GM10248 (cell line): Measurements from ENCODE around the gene ITGB4.

ENCODE experiments used
- CTCF ChIA-PET: fragments of 300-600 bp; sonication (Branson Sonifier 250); formaldehyde crosslinking; extraction: SDS; loops from one replicate; lab custom pipeline; 2021; ENCODE audit warnings: antibody characterized with exemption; lab: Yijun Ruan, JAX
- POLR2A ChIA-PET: fragments of 350-650 bp; sonication (Branson Sonifier 250); formaldehyde crosslinking; extraction: SDS; loops from one replicate; lab custom pipeline; 2020; ENCODE audit warnings: antibody characterized with exemption; lab: Yijun Ruan, JAX
- DNase-seq: peaks from one replicate; pipeline ENCODE4 v3.0.0; 2012; ENCODE audit errors: extremely low spot score
- TF ChIP-seq, protein P1 (sequence below): IDR thresholded peaks from 2 replicates; pipeline ENCODE4 v1.5.1; 2012; ENCODE audit warnings: mild to moderate bottlenecking, low read depth; ENCODE audit errors: extremely low read depth, missing control alignments, control extremely low read depth

The ITGB4 gene

GRCh38 chr17:75694536-75694935, 26.7 kb upstream of the ITGB4 start:
- POLR2A ChIA-PET: no interaction called here
- CTCF ChIA-PET: interaction anchor here (1.4 to 27.0 kb wide), 4 partner anchors 8 to 93 kb away, joined by 6 to 424 read pairs (median 7); partner anchors contain the start of gene SMIM5
- DNase-seq: no peak
- TF ChIP-seq, protein P1, sequence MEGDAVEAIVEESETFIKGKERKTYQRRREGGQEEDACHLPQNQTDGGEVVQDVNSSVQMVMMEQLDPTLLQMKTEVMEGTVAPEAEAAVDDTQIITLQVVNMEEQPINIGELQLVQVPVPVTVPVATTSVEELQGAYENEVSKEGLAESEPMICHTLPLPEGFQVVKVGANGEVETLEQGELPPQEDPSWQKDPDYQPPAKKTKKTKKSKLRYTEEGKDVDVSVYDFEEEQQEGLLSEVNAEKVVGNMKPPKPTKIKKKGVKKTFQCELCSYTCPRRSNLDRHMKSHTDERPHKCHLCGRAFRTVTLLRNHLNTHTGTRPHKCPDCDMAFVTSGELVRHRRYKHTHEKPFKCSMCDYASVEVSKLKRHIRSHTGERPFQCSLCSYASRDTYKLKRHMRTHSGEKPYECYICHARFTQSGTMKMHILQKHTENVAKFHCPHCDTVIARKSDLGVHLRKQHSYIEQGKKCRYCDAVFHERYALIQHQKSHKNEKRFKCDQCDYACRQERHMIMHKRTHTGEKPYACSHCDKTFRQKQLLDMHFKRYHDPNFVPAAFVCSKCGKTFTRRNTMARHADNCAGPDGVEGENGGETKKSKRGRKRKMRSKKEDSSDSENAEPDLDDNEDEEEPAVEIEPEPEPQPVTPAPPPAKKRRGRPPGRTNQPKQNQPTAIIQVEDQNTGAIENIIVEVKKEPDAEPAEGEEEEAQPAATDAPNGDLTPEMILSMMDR: no peak

- no peak for DNase-seq
- ChIA-PET POLR2A (interaction anchor here (0.7 kb wide), 1 partner anchor 183 kb away, joined by 3 read pairs; the partner anchor contains the start of gene TRIM47), CTCF (interaction anchor here (1.1 to 27.0 kb wide), 5 partner anchors 9 to 94 kb away, joined by 4 to 424 read pairs (median 6); partner anchors contain the start of gene SMIM5)
- TF ChIP-seq, protein P1: no peak
Measured at GRCh38 chr17:75695141-75695829, 26.0 kb upstream of the ITGB4 start.

GRCh38 chr17:75695830-75696271, 25.4 kb upstream of the ITGB4 start:
- no peak for DNase-seq
- ChIA-PET CTCF (interaction anchor here (1.1 to 27.0 kb wide), 5 partner anchors 19 to 94 kb away, joined by 3 to 424 read pairs (median 4); partner anchors contain the start of gene SMIM5), POLR2A (interaction anchor here (0.7 kb wide), 1 partner anchor 182 kb away, joined by 3 read pairs; the partner anchor contains the start of gene TRIM47)
- TF ChIP-seq, protein P1: no peak

GRCh38 chr17:75697651-75698291, 23.5 kb upstream of the ITGB4 start:
- ChIA-PET POLR2A (no interaction called here), CTCF (interaction anchor here (0.9 to 2.2 kb wide), 3 partner anchors 22 to 65 kb away, joined by 3 to 5 read pairs (median 3); partner anchors contain the start of gene SMIM5)
- TF ChIP-seq, protein P1: no peak
- no peak for DNase-seq

DNA sequence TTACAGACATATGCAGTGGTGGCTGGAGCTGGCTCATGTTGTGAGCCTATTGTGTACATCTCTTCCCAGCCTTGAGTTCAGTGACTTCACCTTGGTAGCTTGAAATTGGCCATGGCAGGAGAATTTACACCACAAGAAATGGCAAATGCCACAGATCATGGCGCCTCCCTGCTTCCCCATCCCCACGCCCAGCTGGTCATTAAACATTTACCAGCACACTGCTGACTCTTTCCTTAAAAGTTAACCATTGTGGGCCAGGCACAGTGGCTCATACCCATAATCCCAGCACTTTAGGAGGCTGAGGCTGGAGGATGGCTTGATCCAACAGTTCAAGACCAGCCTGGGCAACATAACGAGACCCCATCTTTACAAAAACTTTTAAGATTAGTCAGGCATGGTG, 22.6 kb upstream of the ITGB4 start:
- DNase-seq: no peak
- TF ChIP-seq, protein P1: no peak
- ChIA-PET CTCF (interaction anchor here (0.8 to 2.2 kb wide), 5 partner anchors 8 to 66 kb away, joined by 3 to 5 read pairs (median 3); partner anchors contain the start of gene SMIM5), POLR2A (interaction anchor here (0.5 kb wide), 1 partner anchor 46 kb away, joined by 6 read pairs; no protein-coding TSS in a partner anchor)

DNA sequence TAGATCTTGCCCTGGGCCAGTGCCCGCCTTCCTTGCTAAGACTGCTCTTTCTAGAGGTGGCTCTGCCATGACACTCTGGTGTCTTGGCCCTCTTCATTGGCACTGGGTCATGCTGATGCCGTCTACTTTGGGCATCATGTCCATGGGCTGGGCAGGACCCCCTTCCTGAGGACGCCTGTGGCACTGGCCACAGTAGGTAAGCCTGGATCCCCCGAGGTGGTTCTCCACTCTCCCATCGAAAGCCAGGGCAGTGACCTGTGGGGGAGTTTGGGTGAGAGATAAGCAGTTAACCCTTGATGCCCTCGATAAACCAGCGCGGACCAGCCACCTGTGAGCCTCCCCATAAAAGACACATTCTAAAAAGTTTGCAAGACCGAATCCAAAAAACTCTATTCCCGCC, 20.0 kb upstream of the ITGB4 start:
- no peak for DNase-seq
- ChIA-PET POLR2A (no interaction called here), CTCF (interaction anchor here (3.7 kb wide), 1 partner anchor 68 kb away, joined by 16 read pairs; the partner anchor contains the start of gene SMIM5)
- TF ChIP-seq, protein P1: no peak
